ENCODE results near the gene SEC24A. TPM values are rescaled to one million over a fixed set of nuclear protein-coding genes. Genes with fewer than 3 reads are reported as not detected.

Gene SEC24A
- total RNA-seq, 1 experiment from 2014 or later: 25.8 TPM

DNA sequence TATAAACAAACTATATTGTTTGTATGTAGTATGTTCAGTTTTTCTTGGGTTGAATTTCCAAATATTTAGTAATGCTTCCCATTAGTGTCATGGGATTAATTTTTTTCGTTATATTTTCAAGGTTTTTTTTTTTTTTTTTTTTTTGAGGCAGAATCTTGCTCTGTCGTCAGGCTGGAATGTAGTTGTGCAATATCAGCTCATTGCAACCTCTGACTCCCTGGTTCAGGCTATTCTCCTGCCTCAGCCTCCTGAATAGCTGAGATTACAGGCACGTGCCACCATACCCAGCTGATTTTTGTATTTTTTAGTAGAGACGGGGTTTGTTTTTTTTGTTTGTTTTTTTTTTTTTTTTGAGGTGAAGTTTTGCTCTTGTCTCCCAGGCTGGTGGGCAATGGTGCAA is 120.6 kb downstream of the SEC24A start:
- no peaks in the 10 kb centered on the region for H3K4me1 ChIP-seq (ENCODE audit: low read length)
- no peaks in the 10 kb centered on the region for H3K9me2 ChIP-seq (replicated peaks; ENCODE audit: insufficient read depth, low read length)
- H3K27me3 ChIP-seq (ENCODE audit: low read length): no peaks in the 10 kb centered on the region
- no peak for DNase-seq
- no peak overlapping the region for H3K9ac ChIP-seq (ENCODE audit: low read length)
- no peak overlapping the region for H2AFZ ChIP-seq (ENCODE audit: low read length)
- peaks cover 19% of the 10 kb centered on the region for H3K79me2 ChIP-seq (ENCODE audit: low read length)
- H3K36me3 ChIP-seq (ENCODE audit: insufficient read depth, low read length): peaks cover 37% of the 10 kb centered on the region; the same call in 1 of the 2 replicates
- H4K20me1 ChIP-seq (ENCODE audit: insufficient read depth, low read depth, low read length): no peaks in the 10 kb centered on the region
- H3K27ac ChIP-seq (ENCODE audit: low read length): no peak overlapping the region
- H3K4me3 ChIP-seq (ENCODE audit: low read length): no peak overlapping the region
- H3K9me3 ChIP-seq (ENCODE audit: low read length): no peaks in the 10 kb centered on the region
- no peak overlapping the region for H3K4me2 ChIP-seq (ENCODE audit: low read depth, low read length, poor library complexity, severe bottlenecking)

DNA sequence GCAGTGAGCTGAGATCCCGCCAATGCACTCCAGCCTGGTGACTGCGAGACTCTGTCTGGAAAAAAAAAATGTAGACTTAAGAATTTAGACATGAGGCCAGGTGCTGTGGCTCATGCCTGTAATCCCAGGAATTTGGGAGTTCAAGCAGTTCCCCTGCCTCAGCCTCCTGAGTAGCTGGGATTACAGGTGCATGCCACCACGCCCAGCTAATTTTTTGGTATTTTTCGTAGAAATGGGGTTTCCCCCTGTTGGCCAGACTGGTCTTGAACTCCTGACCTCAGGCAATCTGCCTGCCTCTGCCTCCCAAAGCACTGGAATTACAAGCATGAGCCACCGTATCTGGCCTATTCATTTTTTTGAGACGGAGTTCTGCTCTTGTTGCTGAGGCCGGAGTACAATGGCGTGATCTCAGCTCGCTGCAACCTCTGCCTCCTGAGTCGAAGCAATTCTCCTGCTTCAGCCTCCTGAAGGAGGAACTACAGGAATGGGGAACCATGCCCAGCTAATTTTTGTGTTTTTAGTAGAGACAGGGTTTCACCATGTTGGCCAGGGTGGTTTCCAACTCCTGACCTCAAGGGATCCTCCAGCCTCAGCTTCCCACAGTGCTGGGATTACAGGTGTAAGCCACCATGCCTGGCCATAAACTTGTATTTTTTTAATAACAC is 124.0 kb downstream of the SEC24A start:
- no peaks in the 10 kb centered on the region for H4K20me1 ChIP-seq (ENCODE audit: insufficient read depth, low read depth, low read length)
- peaks cover 37% of the 10 kb centered on the region for H3K36me3 ChIP-seq (ENCODE audit: insufficient read depth, low read length)
- H3K4me1 ChIP-seq (ENCODE audit: low read length): peaks cover 4% of the 10 kb centered on the region; the same call in 1 of the 2 replicates

DNA sequence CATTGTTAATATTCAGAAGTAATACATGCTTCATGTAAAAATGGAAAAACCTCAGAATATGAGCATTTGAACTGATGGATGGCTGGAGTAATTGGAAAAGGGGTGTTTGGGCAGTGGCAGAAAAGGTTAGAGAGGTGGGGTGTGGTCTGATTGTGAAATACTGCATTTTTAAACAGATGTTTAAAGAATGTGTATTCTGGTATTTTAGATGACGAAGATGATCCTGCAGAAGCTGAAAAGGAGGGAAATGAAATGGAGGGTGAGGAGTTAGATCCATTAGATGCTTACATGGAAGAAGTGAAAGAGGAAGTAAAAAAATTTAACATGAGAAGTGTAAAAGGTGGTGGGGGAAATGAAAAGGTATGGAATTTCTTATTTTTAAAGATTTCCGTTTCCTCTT is 128.8 kb downstream of the SEC24A start:
- no peak for DNase-seq
- Histone ChIP-seq H3K9ac (ENCODE audit: low read length) (no peak overlapping the region), H3K9me3 (ENCODE audit: low read length) (no peaks in the 10 kb centered on the region), H3K36me3 (ENCODE audit: insufficient read depth, low read length) (peaks cover 60% of the 10 kb centered on the region), H3K4me2 (ENCODE audit: low read depth, low read length, poor library complexity, severe bottlenecking) (no peak overlapping the region), H3K4me3 (ENCODE audit: low read length) (no peak overlapping the region), H4K20me1 (ENCODE audit: insufficient read depth, low read depth, low read length) (no peaks in the 10 kb centered on the region), H3K4me1 (ENCODE audit: low read length) (peaks cover 5% of the 10 kb centered on the region; the same call in 1 of the 2 replicates), H3K79me2 (ENCODE audit: low read length) (0 out of 2 replicates have a peak, but pooled peaks cover 7% of the 10 kb centered on the region), H3K9me2 (replicated peaks; ENCODE audit: insufficient read depth, low read length) (no peaks in the 10 kb centered on the region), H3K27me3 (ENCODE audit: low read length) (no peaks in the 10 kb centered on the region), H3K27ac (ENCODE audit: low read length) (no peak overlapping the region), H2AFZ (ENCODE audit: low read length) (no peak overlapping the region)

More for the DNA sequence above, 124.0 kb downstream of the SEC24A start:
- Histone ChIP-seq H3K9me3 (ENCODE audit: low read length) (no peaks in the 10 kb centered on the region), H3K79me2 (ENCODE audit: low read length) (0 out of 2 replicates have a peak, but pooled peaks cover 4% of the 10 kb centered on the region), H2AFZ (ENCODE audit: low read length) (no peak overlapping the region), H3K27ac (ENCODE audit: low read length) (no peak overlapping the region), H3K4me3 (ENCODE audit: low read length) (no peak overlapping the region), H3K27me3 (ENCODE audit: low read length) (no peaks in the 10 kb centered on the region), H3K4me2 (ENCODE audit: low read depth, low read length, poor library complexity, severe bottlenecking) (no peak overlapping the region), H3K9me2 (replicated peaks; ENCODE audit: insufficient read depth, low read length) (no peaks in the 10 kb centered on the region), H3K9ac (ENCODE audit: low read length) (no peak overlapping the region)
- no peak for DNase-seq

Small RNA genes within 50 kb of the gene (small RNA-seq; reads per million reads assigned to genes)
- not detected for gene RNU6-1164P
- not detected for gene RNU6-1311P
- gene RNU6-757P: not detected

Other genes with a start within 250 kb of the SEC24A start
- 51.7 and 58.7 TPM in 2 replicates for gene CDKN2AIPNL, start 236.9 kb upstream of the SEC24A start, total RNA-seq (2014; rRNA removed; shearing (Covaris generic); ENCODE audit: low replicate concordance)
- 82.1 and 139 TPM in 2 replicates for gene JADE2, start 123.1 kb upstream of the SEC24A start, total RNA-seq (2014; rRNA removed; shearing (Covaris generic); ENCODE audit: low replicate concordance)
- 41.2 and 49.1 TPM in 2 replicates for gene SAR1B, start 16.0 kb upstream of the SEC24A start, total RNA-seq (2014; rRNA removed; shearing (Covaris generic); ENCODE audit: low replicate concordance)
- gene CAMLG, start 89.8 kb downstream of the SEC24A start, total RNA-seq (2014; rRNA removed; shearing (Covaris generic); ENCODE audit: low replicate concordance): 42.8 and 66.8 TPM in 2 replicates
- gene DDX46, start 110.0 kb downstream of the SEC24A start, total RNA-seq (2014; rRNA removed; shearing (Covaris generic); ENCODE audit: low replicate concordance): 23.0 and 33.1 TPM in 2 replicates
- 23.4 and 43.3 TPM in 2 replicates for gene C5orf24, start 197.2 kb downstream of the SEC24A start, total RNA-seq (2014; rRNA removed; shearing (Covaris generic); ENCODE audit: low replicate concordance)
- 52.2 and 90.3 TPM in 2 replicates for gene TXNDC15, start 225.6 kb downstream of the SEC24A start, total RNA-seq (2014; rRNA removed; shearing (Covaris generic); ENCODE audit: low replicate concordance)